ACHN (cell line): ENCODE data around the gene PSG5.
A peak's percentile ranks its signal among the peaks of the same experiment; 100 is the strongest.
"Not testable (repeated sequence)": the region's sequence is repeated elsewhere in the genome, so short reads cannot be mapped to it uniquely, and the experiment has no call there.

Experiments used
- DNase-seq: peaks from one replicate; pipeline ENCODE4 v3.0.0-alpha.2; 2015
- in situ Hi-C: cut with HindIII; loops from 2 replicates; pipeline ENCODE4 v1.10.0; 2017; ENCODE audit warnings: low sequenced_read_pairs, low pct_ligation_motif_present, low pct_unique_long_range_greater_than_20kb

PSG5 gene

GRCh38 chr19:43186311-43186935 lies at the start of gene PSG5:
Gene PSG5 (minus strand): TSS chr19:43186536. CDS start chr19:43186405, 131 bp downstream.
- not testable (repeated sequence) for DNase-seq

GRCh38 chr19:43235686-43236085 lies 49.4 kb upstream of the PSG5 start:
- DNase-seq, in situ Hi-C loops: not testable (repeated sequence)

More at GRCh38 chr19:43186311-43186935, at the start of gene PSG5:
- in situ Hi-C loops, result not testable (repeated sequence)

- DNase-seq, result no peak
- in situ Hi-C loops, result no loop called here
Observed at GRCh38 chr19:43229315-43229714, 43.0 kb upstream of the PSG5 start.

DNA sequence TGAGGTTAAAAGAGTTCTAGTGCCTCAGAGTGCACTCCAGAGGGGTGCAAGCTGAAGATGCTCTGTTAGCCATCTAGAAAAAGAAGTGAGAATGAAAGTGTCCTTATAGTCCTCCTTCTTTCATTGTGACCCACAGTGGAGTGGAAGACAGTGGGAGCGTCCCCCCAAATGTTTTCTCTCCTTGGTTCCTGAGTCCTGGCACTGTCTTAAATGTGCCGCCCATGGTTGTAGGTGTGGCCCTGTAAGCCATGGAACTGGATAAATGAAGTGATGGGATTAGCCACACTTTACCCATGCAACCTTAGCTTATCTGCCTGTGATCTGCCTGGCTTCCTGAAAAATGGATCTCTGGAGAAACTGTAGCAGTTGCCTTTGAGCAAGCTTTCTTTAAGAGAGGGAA lies 42.4 kb upstream of the PSG5 start:
- in situ Hi-C loops, result not testable (repeated sequence)
- peak; percentile 10 for DNase-seq

DNA sequence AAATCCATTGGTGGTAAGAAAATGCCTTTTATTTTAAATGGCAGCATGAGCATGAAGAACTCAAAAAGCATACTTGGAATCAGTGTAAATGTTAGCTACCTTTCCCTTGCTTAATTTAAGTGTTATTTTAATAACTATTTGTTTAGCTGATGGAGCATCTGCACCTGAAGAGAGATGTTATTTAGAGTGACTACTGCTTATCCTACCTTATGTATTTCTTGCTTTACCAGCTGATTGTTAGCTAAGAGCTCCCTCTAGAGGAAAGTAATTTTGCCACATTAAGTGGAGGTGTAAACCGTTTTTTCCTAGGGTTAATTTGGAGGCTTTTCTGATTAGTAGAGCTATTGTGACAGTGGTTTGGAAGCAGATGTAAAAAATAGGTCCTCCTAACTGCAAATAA lies 40.6 kb upstream of the PSG5 start:
- DNase-seq, in situ Hi-C loops: not testable (repeated sequence)

DNA sequence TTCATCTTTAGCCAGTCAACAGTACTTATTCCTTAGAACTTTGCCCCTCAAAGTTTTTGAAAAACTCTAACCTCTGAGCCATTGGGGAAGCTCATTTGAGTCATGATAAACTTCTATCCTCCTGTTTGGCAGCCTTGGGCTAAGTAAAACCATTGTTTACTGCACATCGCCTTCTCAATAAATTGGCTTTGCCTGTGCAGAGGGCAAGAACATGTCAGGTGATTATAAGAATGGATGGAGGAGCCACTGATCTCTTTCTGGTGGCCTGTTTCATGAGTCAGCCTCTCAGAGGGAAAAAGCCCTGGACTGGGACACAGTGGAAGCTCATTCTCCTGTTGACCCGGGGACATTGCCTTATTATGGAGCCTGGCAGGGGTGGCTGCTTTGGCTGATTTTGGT lies 38.5 kb upstream of the PSG5 start:
- no peak for DNase-seq
- in situ Hi-C loops, result no loop called here

- DNase-seq, in situ Hi-C loops: not testable (repeated sequence)
Observed at GRCh38 chr19:43224201-43224854, 38.0 kb upstream of the PSG5 start.

DNA sequence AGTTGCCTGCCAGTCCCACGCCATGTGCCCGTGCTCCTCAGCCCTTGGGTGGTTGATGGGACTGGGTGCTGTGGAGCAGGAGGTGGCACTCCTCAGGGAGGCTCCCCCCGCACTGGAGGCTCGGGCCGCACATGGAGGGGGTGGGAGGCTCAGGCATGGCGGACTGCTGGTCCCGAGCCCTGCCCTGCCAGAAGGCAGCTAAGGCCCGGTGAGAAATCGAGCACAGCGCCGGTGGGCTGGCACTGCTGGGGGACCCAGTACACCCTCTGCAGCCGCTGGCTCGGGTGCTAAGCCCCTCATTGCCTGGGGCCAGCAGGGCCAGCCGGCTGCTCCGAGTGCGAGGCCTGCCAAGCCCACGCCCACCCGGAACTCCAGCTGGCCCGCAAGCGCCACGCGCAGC lies 35.6 kb upstream of the PSG5 start:
- in situ Hi-C loops, DNase-seq: not testable (repeated sequence)

DNA sequence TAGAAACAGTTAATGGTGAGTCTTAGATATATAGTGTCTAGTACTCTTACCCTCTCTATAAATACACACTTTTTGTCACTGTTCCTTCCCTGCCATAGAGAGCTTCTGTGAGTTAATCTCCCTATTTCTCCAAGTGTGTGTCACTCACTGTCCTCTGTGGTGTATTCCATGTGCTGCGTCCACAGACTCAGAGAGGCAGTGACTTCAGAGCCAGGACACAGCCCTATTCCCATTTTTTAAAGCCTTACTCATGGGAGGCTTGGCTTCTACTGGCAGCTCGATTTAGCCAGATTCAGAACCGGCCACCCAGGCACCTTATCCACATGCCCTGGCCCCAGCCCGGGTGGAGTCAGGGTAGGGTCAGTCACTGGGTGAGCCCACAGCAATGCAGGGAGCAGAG lies 32.8 kb upstream of the PSG5 start:
- DNase-seq, in situ Hi-C loops: not testable (repeated sequence)

- in situ Hi-C loops, DNase-seq: not testable (repeated sequence)
Observed at GRCh38 chr19:43215881-43216280, 29.5 kb upstream of the PSG5 start.

GRCh38 chr19:43207991-43208390 lies 21.7 kb upstream of the PSG5 start:
- DNase-seq, result no peak
- in situ Hi-C loops, result no loop called here

- DNase-seq, result peak; percentile 2
- in situ Hi-C loops, result not testable (repeated sequence)
Observed at GRCh38 chr19:43207174-43207573, 20.8 kb upstream of the PSG5 start.

- in situ Hi-C loops, DNase-seq: not testable (repeated sequence)
Observed at GRCh38 chr19:43205471-43206105, 19.3 kb upstream of the PSG5 start, which contains the start of gene PSG4. Gene PSG4 (minus strand): TSS chr19:43205638. CDS start chr19:43205536, 102 bp downstream.

- in situ Hi-C loops, DNase-seq: not testable (repeated sequence)
Observed at GRCh38 chr19:43203611-43204010, 17.3 kb upstream of the PSG5 start.

DNA sequence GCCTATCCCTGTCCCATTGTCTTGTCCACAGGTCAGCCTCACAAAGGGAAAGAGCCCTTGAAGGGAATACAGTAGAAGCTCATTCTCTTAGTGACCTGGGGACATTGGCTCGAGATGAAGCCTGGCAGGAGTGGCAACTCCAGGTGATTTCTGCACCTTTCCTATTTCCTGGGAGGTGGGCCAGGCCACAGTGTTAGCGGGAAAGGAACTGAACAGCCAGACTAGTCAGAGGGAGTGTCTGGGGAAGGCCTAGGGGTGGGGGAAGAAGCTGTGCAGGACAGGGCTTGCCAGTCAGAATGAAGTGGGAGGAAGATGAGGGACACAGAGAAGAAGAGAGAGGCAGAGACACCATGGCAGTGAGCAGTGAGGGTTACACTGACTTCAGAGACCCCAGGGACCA lies 15.6 kb upstream of the PSG5 start:
- DNase-seq, in situ Hi-C loops: not testable (repeated sequence)

GRCh38 chr19:43201337-43201801 lies 15.0 kb upstream of the PSG5 start:
- in situ Hi-C loops, result not testable (repeated sequence)
- peak; percentile 57 for DNase-seq

DNA sequence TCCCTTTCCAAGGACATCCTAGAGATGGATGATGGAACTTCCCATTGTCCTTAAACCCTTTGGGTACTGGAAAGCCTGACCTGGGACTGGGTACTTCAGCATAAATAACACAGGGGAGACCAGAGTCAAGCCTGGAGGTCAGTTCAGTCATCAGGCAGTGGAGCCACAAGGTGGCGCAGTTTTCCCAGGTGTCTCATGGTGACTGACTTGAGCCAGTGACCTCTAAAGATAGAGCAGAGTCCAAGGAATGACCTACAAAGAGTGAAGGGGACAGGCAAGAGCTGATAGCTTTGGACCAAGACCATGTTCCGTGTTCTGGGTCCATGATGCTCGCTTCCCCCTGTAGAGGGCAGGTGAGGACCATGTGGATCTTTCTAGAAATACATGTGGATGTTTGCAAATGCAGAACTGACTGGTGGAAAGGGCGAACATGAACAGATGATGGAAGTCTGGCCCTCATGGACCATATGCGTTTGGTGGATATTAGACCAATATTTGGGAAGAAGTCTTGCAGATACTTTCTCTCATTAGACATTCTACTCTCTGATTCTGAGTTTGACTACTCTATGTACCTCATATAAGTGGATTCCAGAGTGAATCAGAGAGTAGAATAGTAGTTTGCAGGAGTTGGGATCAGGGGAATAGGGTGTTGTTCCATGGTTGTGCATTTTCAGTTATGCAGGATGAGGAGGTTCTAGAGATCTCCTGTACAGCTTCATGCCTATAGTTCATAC lies 12.5 kb upstream of the PSG5 start:
- DNase-seq, in situ Hi-C loops: not testable (repeated sequence)

GRCh38 chr19:43197666-43198397 lies 11.5 kb upstream of the PSG5 start:
- DNase-seq, in situ Hi-C loops: not testable (repeated sequence)
